GM18520 (cell line): Measurements from ENCODE around the gene KIAA0586.

Experiments
- ATAC-seq: cut with Tn5 transposase; IDR thresholded peaks from one replicate; pipeline ENCODE4 v1.9.1; 2021; ENCODE audit not compliant: unreplicated experiment

Gene KIAA0586

DNA sequence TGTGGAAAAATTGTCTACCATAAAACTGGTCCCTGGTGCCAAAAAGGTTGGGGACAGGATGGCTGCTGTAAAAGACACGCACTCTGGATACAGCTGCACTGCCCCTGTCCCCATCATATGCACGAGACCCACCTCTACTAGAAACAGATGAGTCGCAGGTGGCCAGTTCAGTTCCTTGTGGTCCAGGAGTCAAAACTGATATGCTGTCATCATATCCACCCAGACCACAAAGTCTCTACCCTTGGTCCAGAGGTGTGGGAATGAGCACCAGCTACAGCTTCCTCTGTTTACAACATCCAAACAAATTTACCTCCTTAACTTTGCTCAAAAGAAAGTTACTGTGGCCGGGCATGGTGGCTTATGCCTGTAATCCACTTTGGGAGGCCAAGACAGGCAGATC lies 166.5 kb downstream of the KIAA0586 start:
- no peak for ATAC-seq

DNA sequence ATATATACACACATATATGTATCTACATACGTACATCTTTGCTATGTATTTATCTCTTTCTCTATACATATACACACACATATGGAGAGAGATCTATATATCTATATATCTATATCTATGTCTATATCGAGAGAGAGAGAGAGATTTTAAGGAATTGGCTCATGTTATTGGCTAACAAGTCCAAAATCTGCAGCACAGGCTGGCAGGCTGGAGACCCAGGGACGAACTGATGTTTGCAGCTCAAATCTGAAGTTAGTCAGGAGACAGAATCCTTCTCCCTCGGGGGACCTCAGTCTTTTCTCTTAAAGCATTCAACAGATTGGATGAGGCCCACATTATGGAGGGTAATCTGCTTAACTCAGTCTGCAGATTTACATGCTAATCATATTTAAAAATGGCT lies 169.5 kb downstream of the KIAA0586 start:
- no peak for ATAC-seq

DNA sequence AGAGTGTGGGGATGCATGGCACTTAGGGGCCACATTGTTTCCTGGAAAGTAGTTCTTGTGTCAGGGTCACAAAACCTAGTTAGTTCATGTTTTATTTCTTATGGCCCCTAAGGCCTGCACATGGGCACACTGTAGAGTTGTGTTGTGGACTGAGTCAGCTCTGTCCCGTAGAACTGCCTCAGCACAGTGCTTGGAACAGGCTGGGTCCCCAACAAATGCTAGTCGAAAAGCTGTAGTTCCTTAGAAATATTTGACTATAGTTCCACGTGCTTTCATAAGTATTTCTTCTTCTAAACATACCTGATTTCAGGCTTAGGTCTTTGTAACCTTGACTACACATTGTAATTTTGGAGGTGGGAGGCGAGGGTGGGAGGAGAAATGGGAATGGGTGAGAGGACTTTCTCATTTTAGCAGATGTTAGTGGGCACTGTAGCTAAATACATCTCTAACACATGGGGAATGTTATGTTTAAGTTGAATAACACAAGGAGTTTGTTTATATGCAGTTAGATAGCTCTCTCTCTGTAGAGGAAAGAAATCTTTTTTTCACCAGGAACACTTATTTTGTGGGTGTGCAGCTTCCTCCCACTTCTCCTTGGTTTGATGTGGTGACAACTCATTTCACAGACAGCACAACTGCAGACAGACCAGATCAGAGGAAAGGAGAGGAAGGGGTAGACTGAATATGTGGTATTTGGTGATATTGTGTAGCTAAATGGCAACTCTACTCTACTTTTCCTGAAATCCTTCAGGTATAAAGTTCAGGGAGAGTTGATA lies 170.7 kb downstream of the KIAA0586 start:
- no peak for ATAC-seq

DNA sequence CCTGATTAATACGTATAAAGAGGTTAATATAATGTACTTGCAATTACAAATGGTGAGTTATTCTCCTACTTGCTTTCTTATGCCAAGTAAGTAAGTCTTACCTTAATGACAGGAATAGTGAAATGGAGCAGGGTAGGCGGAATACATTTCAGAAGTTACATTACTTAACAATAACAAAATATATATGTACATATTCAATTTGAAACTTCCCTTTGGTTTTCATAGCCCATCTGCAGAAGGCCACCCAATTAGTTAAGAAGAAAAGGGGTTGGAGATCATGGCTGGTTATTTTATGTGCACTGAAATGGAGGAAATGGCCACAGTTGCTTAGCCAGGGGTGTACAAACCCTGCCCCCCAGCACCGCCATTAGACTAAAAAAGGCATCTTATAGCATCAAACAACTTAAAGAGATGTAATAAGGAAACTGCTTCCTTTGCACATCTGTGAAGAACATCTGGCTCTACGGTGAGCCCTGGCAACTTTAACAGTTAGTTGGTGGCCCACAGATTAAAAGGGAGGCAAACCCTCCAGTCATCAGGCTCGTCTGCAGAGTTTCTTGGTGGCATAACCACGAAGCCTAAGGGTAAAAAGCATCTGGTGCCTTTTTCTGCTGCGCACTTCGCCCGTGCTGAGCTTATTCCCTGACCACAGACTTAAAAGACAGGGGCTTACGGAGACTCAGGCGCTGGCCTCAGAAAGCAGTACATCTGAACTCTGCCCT lies 171.4 kb downstream of the KIAA0586 start:
- no peak for ATAC-seq

DNA sequence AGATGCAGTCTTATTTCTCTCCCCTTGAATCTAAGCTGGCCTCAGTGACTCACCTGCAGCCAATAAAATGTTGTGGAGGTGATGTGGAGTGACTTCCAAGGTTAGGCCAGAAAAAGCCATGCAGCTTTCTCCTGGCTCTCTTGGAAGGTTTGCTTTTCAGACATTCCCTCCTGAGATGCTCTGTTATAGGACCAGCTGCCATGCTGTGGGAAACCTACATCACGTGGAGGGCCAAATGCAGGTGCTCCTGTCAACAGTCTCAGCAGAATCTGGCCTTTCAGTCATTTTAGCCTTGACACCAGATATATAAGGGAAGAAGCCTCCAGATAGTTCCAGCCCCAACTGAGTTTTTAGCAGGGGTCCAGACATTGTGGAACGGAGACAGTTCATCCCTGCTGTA lies 172.2 kb downstream of the KIAA0586 start:
- no peak for ATAC-seq
